Stimulated activated CD8-positive, alpha-beta memory T cell treated with anti-CD3 and anti-CD28 coated beads, Interleukin-7, amount 100 ng/mL, for 1 hour (primary cell): ENCODE data around the gene CRYBG1.
"Not testable (repeated sequence)": the region's sequence is repeated elsewhere in the genome, so short reads cannot be mapped to it uniquely, and the experiment has no call there.

Experiments
- DNase-seq, 2 donors: peaks; one replicate each; pipeline ENCODE4 v3.0.0-alpha.2; 2020; ENCODE audit warnings: low read depth in 2 of 2

CRYBG1 gene

DNA sequence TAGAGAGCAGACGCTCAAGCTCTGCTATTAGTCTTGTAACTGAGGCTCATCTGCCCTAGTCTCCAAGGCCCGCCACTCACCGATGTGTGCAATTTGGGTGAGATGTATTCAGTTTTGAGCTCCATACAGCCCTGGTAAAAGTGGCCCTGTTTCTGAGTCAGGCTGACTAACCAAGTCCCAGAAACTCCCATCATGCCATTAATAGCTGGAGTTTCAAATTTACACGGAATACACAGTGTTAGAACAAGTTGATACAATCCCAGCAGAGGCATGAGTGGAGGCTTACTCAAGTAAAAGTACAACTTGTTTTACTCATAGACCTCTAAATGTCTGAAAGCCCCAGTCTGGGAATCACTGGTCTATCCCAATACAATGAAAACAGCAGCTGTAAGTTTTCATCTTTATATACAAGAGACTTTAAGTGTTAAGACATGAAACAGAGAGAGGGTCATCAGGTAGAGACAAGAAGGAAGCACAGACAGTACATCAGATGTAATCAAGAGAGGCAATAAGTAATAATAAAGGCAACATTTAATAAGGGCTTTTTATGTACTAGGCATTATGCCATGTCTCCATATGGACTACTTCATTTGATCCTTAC lies 226.4 kb downstream of the CRYBG1 start:
- DNase-seq, result no peak

DNA sequence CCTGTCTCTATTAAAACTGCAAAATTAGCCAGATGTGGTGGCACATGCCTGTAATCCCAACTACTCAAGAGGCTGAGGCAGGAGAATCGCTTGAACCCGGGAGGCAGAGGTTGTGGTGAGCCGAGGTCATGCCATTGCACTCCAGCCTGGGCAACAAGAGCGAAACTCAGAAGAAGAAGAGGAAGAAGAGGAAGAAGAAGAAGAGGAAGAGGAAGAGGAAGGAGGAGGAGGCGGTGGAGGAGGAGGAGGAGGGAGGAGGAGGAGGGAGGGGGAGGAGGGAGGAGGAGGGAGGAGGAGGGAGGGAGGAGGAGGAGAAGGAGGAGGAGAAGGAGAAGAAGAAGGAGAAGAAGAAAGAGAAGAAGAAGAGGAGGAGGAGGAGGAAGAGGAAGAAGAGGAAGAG lies 228.4 kb downstream of the CRYBG1 start:
- DNase-seq, result not testable (repeated sequence)

- no peak for DNase-seq
Observed at GRCh38 chr6:106591111-106591825, 230.8 kb downstream of the CRYBG1 start.

GRCh38 chr6:106599440-106599839 lies 238.9 kb downstream of the CRYBG1 start:
- DNase-seq, result no peak

DNA sequence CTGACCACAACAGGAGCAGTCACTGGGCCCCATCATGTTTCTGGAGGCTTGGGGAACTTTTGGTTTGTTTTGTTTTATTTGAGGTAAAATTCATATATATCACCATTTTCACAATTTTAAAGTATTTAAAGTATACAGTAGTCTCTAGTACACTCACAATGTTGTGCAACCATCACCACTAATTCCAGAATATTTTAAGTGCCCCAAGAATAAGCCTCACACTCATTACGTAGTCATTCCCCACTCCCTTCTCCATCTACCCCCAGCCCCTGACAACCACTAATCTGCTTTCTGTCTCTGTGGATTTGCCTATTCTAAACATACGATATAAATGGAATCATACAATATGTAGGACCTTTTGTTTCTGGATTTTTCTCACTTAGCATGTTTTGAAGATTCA lies 239.8 kb downstream of the CRYBG1 start:
- no peak for DNase-seq

DNA sequence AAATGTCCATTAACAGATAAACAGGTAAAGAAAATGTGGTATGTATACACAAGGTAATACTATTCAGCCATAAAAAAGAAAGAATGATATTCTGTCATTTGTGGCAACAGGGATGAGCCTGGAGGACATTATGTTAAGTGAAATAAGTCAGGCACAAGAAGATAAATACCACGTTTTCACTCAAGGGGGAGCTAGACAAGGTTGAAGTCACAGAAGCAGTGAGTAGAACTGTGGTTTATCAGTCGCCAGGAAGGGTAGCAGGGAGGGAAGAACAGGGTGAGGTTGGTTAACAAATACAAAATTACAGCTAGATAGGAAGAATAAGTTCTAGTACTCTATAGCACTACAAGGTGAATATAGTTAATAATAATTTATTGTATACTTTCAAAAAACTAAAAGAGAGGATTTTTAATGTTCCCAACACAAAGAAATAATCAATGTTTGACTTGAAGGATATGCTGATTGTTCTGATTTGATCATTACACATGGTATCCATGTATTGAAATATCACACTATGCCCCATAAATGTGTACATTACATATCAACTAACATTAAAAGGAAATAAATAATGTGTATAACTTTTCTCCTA lies 247.7 kb downstream of the CRYBG1 start:
- DNase-seq, result no peak

- DNase-seq, result no peak
Observed at GRCh38 chr6:106609699-106610098, 249.2 kb downstream of the CRYBG1 start.

- DNase-seq, result no peak
Observed at GRCh38 chr6:106611030-106611429, 250.5 kb downstream of the CRYBG1 start.

DNA sequence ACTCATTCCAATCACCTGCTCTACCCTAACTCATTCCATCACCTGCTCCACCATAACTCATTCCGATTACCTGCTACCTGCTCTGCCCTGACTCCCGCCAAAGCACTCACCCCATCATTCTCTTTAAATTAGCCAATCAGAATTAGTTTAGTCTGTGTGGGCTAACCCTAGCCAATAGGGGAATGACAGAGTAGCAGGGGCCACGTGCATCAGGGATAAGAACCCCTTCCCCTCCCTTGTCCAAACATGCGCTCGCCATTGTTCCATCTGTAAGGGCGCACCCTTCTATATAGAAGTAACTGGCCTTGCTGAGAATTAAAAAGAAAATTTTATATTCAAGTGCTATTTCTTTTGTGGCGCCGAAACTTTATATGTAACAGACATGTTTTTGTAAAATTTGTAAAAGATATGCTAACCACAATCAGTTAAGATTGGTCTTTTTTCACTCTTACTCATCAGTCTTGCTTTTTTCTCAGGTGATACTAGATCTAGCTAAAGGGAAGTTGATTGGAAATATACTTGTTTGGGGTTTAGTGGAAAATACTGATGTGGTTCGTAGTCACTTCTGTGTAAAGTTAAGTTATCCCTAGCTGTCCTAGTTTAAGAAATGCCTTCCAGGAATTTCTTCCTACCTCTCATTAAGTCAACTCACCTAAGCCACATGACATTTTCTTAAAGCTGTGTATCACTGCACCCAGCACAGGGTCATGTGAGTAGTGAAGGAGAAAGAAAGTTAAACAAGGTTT lies 252.3 kb downstream of the CRYBG1 start:
- no peak for DNase-seq

DNA sequence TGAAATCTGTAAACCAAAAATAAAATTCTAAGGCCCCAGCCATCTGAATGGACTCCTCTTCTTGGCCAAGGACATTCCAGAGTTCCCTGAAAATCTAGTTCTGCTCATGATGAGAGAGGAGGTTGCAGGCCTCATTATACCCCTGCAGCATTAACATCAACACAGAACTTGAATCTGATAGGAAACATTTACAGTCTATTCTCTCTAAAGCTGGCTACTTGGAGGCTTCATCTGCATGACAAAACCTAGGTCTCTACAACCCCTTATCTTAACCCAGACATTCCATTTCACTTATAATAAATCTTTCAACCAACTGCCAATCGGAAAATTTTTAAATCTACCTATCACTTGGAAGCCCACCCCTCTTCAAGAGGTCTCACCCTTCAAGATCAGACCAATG lies 253.1 kb downstream of the CRYBG1 start:
- DNase-seq, result no peak

GRCh38 chr6:106614166-106614565 lies 253.6 kb downstream of the CRYBG1 start:
- DNase-seq, result no peak

GRCh38 chr6:106614592-106615257 lies 254.2 kb downstream of the CRYBG1 start:
- DNase-seq, result no peak

DNA sequence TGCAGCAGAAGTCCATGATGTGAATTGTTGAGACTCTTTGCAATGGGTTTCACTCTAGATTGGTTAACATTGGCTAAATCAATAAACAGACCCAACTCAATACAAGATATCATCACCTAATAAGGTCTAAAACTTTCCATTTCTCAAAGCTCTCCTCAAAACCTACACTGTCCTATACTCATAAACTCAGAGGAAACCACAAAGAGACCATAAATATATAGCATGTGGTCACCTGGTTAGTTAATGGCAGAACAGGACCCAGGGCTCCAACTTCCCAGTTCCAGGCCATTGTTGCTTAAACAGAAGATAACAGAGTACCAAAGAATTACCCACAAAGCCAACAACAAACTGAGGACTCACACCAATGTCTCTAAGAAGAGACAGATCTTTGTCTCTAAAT lies 256.8 kb downstream of the CRYBG1 start:
- DNase-seq, result no peak

GRCh38 chr6:106617857-106618256 lies 257.3 kb downstream of the CRYBG1 start:
- no peak for DNase-seq

DNA sequence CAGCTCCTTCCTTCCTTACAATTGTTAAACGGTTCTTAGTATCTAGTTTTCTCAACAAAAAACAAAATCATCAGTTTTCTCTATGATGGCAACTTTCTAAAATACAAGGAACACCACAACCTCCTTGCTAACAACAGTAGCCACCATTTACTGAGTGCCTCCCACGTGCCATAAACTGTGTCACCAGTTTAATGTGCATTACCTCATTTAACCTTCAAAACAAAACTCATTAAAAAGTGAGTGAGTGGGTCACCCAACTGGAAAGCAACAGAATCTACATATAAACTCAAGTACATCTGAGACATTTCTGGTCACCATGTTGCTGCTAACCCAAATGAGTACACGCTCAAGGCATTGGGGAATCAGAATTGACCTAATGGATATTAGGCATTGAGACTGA lies 257.8 kb downstream of the CRYBG1 start:
- no peak for DNase-seq

GRCh38 chr6:106619223-106619622 lies 258.7 kb downstream of the CRYBG1 start:
- no peak for DNase-seq

GRCh38 chr6:106620931-106621672 lies 260.6 kb downstream of the CRYBG1 start:
- no peak for DNase-seq
